HEK293T (cell line): ENCODE measurements around the gene CFAP161.

ENCODE experiments used
- ELF4 ChIP-seq: fragments of 450-650 bp; IDR thresholded peaks from 2 replicates; pipeline ENCODE4 v1.6.1; 2017; ENCODE audit warnings: antibody characterized with exemption
- FOXA1 ChIP-seq: fragments of 450-650 bp; IDR thresholded peaks from 2 replicates; pipeline ENCODE4 v1.6.1; 2016; ENCODE audit warnings: mild to moderate bottlenecking
- HDGF ChIP-seq: fragments of 450-650 bp; IDR thresholded peaks from 2 replicates; pipeline ENCODE4 v1.6.1; 2017; ENCODE audit warnings: antibody characterized with exemption, borderline replicate concordance
- L3MBTL2 ChIP-seq: fragments of 450-650 bp; conservative IDR thresholded peaks from 2 replicates; pipeline ENCODE4 v1.6.1; 2016; ENCODE audit warnings: mild to moderate bottlenecking
- LEF1 ChIP-seq: fragments of 450-650 bp; IDR thresholded peaks from 2 replicates; pipeline ENCODE4 v1.6.1; 2017; ENCODE audit warnings: mild to moderate bottlenecking, borderline replicate concordance
- PKNOX1 ChIP-seq: fragments of 450-650 bp; IDR thresholded peaks from 2 replicates; pipeline ENCODE4 v1.6.1; 2016
- SUZ12 ChIP-seq: fragments of 450-650 bp; IDR thresholded peaks from 2 replicates; pipeline ENCODE4 v1.6.1; 2016; ENCODE audit warnings: mild to moderate bottlenecking
- TARDBP ChIP-seq: fragments of 450-650 bp; IDR thresholded peaks from 2 replicates; pipeline ENCODE4 v1.6.1; 2016

GRCh38 chr15:81176291-81176893, 42.3 kb downstream of the CFAP161 start:
- TF ChIP-seq SUZ12 (no peak), LEF1 (no peak), HDGF (no peak), FOXA1 (no peak), PKNOX1 (no peak), ELF4 (no peak), TARDBP (no peak), L3MBTL2 (no peak)
